Measurements from ENCODE around the gene EBLN1.

EBLN1 gene

GRCh38 chr10:22252801-22253579, 35.2 kb upstream of the EBLN1 start:
- H3K4me3 ChIP-seq (ENCODE audit: insufficient read depth, low read length, poor library complexity, severe bottlenecking), result peak overlapping the region; percentile 38
- H3K79me2 ChIP-seq (ENCODE audit: insufficient read depth, low read length), result no peaks in the 10 kb centered on the region
- no peaks in the 10 kb centered on the region for H3K36me3 ChIP-seq (ENCODE audit: low read length)
- H3K9ac ChIP-seq (ENCODE audit: low read length), result 0 out of 2 replicates have a peak overlapping the region, but pooled peaks have one; percentile 11
- no peaks in the 10 kb centered on the region for H3K9me3 ChIP-seq (ENCODE audit: insufficient read depth, low read length)
- peak overlapping the region; percentile 54 for H2AFZ ChIP-seq (ENCODE audit: low read depth, low read length, severe bottlenecking)
- H3K9me2 ChIP-seq (replicated peaks; ENCODE audit: insufficient read depth, low read length), result no peaks in the 10 kb centered on the region
- H3K27ac ChIP-seq (ENCODE audit: low read depth, low read length), result no peak overlapping the region
- 0 out of 2 replicates have a peak, but pooled peaks cover 5% of the 10 kb centered on the region for H4K20me1 ChIP-seq (ENCODE audit: low read depth, low read length)
- H3K27me3 ChIP-seq (ENCODE audit: low read length), result no peaks in the 10 kb centered on the region
- no peaks in the 10 kb centered on the region for H3F3A ChIP-seq (ENCODE audit: insufficient read depth)
- H3K4me2 ChIP-seq (ENCODE audit: low read depth, low read length, poor library complexity, severe bottlenecking), result peak overlapping the region; percentile 58
- no peak for TF ChIP-seq EZH2phosphoT487 (conservative IDR thresholded peaks at IDR 0.05; ENCODE audit: low read length)
- TF ChIP-seq, protein P1, sequence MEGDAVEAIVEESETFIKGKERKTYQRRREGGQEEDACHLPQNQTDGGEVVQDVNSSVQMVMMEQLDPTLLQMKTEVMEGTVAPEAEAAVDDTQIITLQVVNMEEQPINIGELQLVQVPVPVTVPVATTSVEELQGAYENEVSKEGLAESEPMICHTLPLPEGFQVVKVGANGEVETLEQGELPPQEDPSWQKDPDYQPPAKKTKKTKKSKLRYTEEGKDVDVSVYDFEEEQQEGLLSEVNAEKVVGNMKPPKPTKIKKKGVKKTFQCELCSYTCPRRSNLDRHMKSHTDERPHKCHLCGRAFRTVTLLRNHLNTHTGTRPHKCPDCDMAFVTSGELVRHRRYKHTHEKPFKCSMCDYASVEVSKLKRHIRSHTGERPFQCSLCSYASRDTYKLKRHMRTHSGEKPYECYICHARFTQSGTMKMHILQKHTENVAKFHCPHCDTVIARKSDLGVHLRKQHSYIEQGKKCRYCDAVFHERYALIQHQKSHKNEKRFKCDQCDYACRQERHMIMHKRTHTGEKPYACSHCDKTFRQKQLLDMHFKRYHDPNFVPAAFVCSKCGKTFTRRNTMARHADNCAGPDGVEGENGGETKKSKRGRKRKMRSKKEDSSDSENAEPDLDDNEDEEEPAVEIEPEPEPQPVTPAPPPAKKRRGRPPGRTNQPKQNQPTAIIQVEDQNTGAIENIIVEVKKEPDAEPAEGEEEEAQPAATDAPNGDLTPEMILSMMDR (IDR thresholded peaks at IDR 0.05; ENCODE audit: insufficient read depth, low read length, poor library complexity, severe bottlenecking), result no peak

DNA sequence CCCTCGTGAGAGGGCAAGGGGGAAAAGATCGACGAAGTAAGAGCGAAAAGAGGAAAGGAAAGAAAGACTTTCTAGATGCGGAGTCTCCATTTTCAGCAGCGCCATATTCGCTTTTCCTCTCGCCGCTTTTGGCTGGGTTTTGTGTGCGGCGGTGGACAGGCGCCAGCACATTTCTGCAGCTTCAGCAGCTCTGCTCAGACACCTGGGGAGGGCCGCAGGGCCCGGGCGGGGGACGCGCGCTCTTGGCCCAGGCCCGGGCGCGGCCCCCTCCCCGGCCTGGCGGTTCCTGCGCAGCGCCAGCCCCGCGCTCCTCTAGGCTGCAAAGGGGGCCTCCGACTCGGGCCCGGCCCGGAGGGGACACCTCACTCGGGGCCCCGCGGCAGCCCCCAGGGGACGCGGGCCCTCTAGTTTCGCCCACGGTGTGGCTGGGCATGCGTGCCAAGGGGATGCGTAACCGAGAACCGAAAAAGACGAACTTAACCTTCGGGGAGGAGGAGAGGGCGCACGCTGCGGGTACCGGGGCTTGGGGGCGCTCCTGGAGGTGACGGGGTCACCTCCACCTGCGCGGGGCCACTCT, 34.5 kb upstream of the EBLN1 start:
- H3K4me3 ChIP-seq (ENCODE audit: insufficient read depth, low read length, poor library complexity, severe bottlenecking), result peak overlapping the region; percentile 38
- H2AFZ ChIP-seq (ENCODE audit: low read depth, low read length, severe bottlenecking), result peak overlapping the region; percentile 54
- H3K27ac ChIP-seq (ENCODE audit: low read depth, low read length), result no peak overlapping the region

GRCh38 chr10:22251751-22252223, 34.0 kb upstream of the EBLN1 start:
- H3K27ac ChIP-seq (ENCODE audit: low read depth, low read length), result no peak overlapping the region

More for the DNA sequence above, 34.5 kb upstream of the EBLN1 start:
- Histone ChIP-seq H4K20me1 (ENCODE audit: low read depth, low read length) (0 out of 2 replicates have a peak, but pooled peaks cover 5% of the 10 kb centered on the region), H3K9ac (ENCODE audit: low read length) (peak overlapping the region; percentile 11; the same call in 1 of the 2 replicates), H3K9me2 (replicated peaks; ENCODE audit: insufficient read depth, low read length) (no peaks in the 10 kb centered on the region), H3K36me3 (ENCODE audit: low read length) (no peaks in the 10 kb centered on the region), H3F3A (ENCODE audit: insufficient read depth) (no peaks in the 10 kb centered on the region), H3K4me2 (ENCODE audit: low read depth, low read length, poor library complexity, severe bottlenecking) (peak overlapping the region; percentile 58), H3K79me2 (ENCODE audit: insufficient read depth, low read length) (no peaks in the 10 kb centered on the region), H3K9me3 (ENCODE audit: insufficient read depth, low read length) (no peaks in the 10 kb centered on the region), H3K27me3 (ENCODE audit: low read length) (no peaks in the 10 kb centered on the region)
- TF ChIP-seq, protein P1 (IDR thresholded peaks at IDR 0.05; ENCODE audit: insufficient read depth, low read length, poor library complexity, severe bottlenecking), result no peak
- no peak for TF ChIP-seq EZH2phosphoT487 (conservative IDR thresholded peaks at IDR 0.05; ENCODE audit: low read length)

More at GRCh38 chr10:22251751-22252223, 34.0 kb upstream of the EBLN1 start:
- no peaks in the 10 kb centered on the region for H3K27me3 ChIP-seq (ENCODE audit: low read length)
- H3K9me2 ChIP-seq (replicated peaks; ENCODE audit: insufficient read depth, low read length), result no peaks in the 10 kb centered on the region
- peak overlapping the region; percentile 11; the same call in 1 of the 2 replicates for H3K9ac ChIP-seq (ENCODE audit: low read length)
- peak overlapping the region; percentile 38 for H3K4me3 ChIP-seq (ENCODE audit: insufficient read depth, low read length, poor library complexity, severe bottlenecking)
- peak overlapping the region; percentile 58 for H3K4me2 ChIP-seq (ENCODE audit: low read depth, low read length, poor library complexity, severe bottlenecking)
- H3K79me2 ChIP-seq (ENCODE audit: insufficient read depth, low read length), result no peaks in the 10 kb centered on the region
- peak overlapping the region; percentile 54 for H2AFZ ChIP-seq (ENCODE audit: low read depth, low read length, severe bottlenecking)
- H4K20me1 ChIP-seq (ENCODE audit: low read depth, low read length), result 0 out of 2 replicates have a peak, but pooled peaks cover 5% of the 10 kb centered on the region
- TF ChIP-seq, protein P1 (IDR thresholded peaks at IDR 0.05; ENCODE audit: insufficient read depth, low read length, poor library complexity, severe bottlenecking), result no peak
- TF ChIP-seq EZH2phosphoT487 (conservative IDR thresholded peaks at IDR 0.05; ENCODE audit: low read length), result no peak
- no peaks in the 10 kb centered on the region for H3K9me3 ChIP-seq (ENCODE audit: insufficient read depth, low read length)
- H3K36me3 ChIP-seq (ENCODE audit: low read length), result no peaks in the 10 kb centered on the region
- no peaks in the 10 kb centered on the region for H3F3A ChIP-seq (ENCODE audit: insufficient read depth)

All from SU-DHL-6 (cell line).